Measurements from ENCODE around the gene CD300C.

DNA sequence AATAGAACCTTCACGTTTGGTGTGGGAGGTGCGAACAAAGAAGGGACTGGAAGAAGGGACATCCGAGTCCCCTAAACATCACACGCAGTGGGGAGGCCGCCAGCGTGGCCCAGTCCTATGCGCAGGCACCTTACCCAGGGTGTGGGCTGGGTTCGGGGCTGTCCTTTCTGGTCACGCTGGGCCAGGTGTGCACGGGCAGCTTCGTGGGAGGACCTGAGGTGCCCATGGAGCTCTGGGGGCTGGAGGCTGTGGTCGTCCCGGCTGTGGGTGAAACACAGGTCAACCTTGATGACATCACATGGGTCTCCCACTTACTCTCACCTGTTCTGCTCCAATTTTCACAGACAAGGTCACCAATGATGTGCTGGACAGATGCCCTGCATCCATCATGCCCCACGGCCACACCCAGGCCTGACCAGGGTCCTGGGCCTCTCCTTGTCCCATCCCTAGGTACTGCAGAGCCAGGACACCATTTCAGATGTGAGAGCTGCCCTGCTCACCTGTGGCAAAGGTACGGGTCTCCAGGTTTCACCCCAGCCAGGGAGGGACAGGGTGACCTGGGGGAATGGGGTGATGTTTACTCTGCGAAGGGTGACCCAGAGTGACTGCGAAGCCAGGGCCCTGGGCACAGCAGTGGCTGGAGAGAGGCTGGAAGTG lies 3.1 kb downstream of the CD300C start:
- TF ChIP-seq EZH2 (IDR thresholded peaks at IDR 0.05; ENCODE audit: low read length, missing control alignments) = no peak
- TF ChIP-seq, protein P1, sequence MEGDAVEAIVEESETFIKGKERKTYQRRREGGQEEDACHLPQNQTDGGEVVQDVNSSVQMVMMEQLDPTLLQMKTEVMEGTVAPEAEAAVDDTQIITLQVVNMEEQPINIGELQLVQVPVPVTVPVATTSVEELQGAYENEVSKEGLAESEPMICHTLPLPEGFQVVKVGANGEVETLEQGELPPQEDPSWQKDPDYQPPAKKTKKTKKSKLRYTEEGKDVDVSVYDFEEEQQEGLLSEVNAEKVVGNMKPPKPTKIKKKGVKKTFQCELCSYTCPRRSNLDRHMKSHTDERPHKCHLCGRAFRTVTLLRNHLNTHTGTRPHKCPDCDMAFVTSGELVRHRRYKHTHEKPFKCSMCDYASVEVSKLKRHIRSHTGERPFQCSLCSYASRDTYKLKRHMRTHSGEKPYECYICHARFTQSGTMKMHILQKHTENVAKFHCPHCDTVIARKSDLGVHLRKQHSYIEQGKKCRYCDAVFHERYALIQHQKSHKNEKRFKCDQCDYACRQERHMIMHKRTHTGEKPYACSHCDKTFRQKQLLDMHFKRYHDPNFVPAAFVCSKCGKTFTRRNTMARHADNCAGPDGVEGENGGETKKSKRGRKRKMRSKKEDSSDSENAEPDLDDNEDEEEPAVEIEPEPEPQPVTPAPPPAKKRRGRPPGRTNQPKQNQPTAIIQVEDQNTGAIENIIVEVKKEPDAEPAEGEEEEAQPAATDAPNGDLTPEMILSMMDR (conservative IDR thresholded peaks at IDR 0.05 in 1 of 2, IDR thresholded peaks at IDR 0.05 in 1 of 2; ENCODE audit: low read depth in 1 of 2, low read length in 2 of 2) = no peak
